K562 (cell line): ENCODE results near the gene TULP1. TPM values are rescaled to one million over a fixed set of nuclear protein-coding genes. Genes with fewer than 3 reads are reported as not detected.

Source experiments
- ATAC-seq: fragments of 200-7000 bp; cut with Tn5 transposase; 3 replicates; pipeline ENCODE4 v1.9.1; 2020; ENCODE audit warnings: moderate library complexity
- BruUV-seq: library from RNA; stranded (reverse); fragments of 400-500 nt; replicated peaks from 2 replicates; lab custom pipeline; 2021; lab: Mats Ljungman, UMichigan
- CTCF ChIA-PET: fragments of 300-600 bp; formaldehyde crosslinking; extraction: SDS; loops from one replicate; lab custom pipeline; 2021; ENCODE audit warnings: low intra/inter-chr PET ratio; lab: Yijun Ruan, JAX
- POLR2A ChIA-PET: fragments of 300-600, 350-650 bp; sonication (Branson Sonifier 250); formaldehyde crosslinking; extraction: SDS; loops from one replicate; lab custom pipeline; 2021; ENCODE audit warnings: antibody characterized with exemption, inconsistent platforms; lab: Yijun Ruan, JAX
- DNase-seq, 4 experiments: peaks; one replicate each; pipeline versions ENCODE4 v3.0.0 to v3.0.0-alpha.2; 2011 to 2018; ENCODE audit warnings: low spot score in 3 of 4, mixed read lengths in 3 of 4; ENCODE audit errors: extremely low read depth in 1 of 4
- FAIRE-seq: peaks from 2 replicates; lab custom pipeline; 2011; peaks lifted over from hg19 to GRCh38; lab: Jason Lieb, UNC
- H2AFZ ChIP-seq: 2 replicates; pipeline ENCODE4 v1.6.0; 2011; ENCODE audit warnings: low read depth, low read length, control low read depth, inconsistent platforms
- H3K27ac ChIP-seq: fragments of 200-600 bp; 3 replicates; pipeline ENCODE4 v1.8.0; 2011; ENCODE audit warnings: low read depth, mild to moderate bottlenecking, control low read depth, inconsistent platforms, low read length, moderate library complexity, mixed read lengths; ENCODE audit errors: extremely low read depth
- H3K27me3 ChIP-seq, 2 experiments: fragments of 300-600 bp in 1 of 2; 2 replicates in 1 of 2; 3 replicates in 1 of 2; pipeline versions ENCODE4 v1.6.0 to v1.8.0; 2011; ENCODE audit warnings: inconsistent platforms in 2 of 2, low read length in 2 of 2, mild to moderate bottlenecking in 1 of 2, mixed read lengths in 1 of 2, moderate library complexity in 1 of 2; ENCODE audit not compliant: control insufficient read depth in 2 of 2, insufficient read depth in 2 of 2
- H3K36me3 ChIP-seq: fragments of 300-600 bp; 3 replicates; pipeline ENCODE4 v1.8.0; 2011; ENCODE audit warnings: mild to moderate bottlenecking, low read length, inconsistent platforms; ENCODE audit not compliant: control insufficient read depth, insufficient read depth
- H3K4me1 ChIP-seq, 2 experiments: fragments of 200-600 bp in 1 of 2; replicated peaks in 1 of 2; 2 replicates in 1 of 2; 3 replicates in 1 of 2; pipeline versions ENCODE4 v1.5.1 to v1.8.0; 2011; ENCODE audit warnings: inconsistent platforms in 2 of 2, low read length in 2 of 2, mild to moderate bottlenecking in 1 of 2, mixed read lengths in 1 of 2, moderate library complexity in 1 of 2; ENCODE audit not compliant: control insufficient read depth in 2 of 2, insufficient read depth in 2 of 2
- H3K4me2 ChIP-seq: 2 replicates; pipeline ENCODE4 v1.6.1; 2011; ENCODE audit warnings: low read length, control low read depth, inconsistent platforms, mixed read lengths; ENCODE audit not compliant: insufficient read depth
- H3K4me3 ChIP-seq: fragments of 200-600 bp; sonication (generic), shearing (Covaris generic); 2 replicates; pipeline ENCODE4 v1.5.1; 2016; ENCODE audit warnings: control low read depth, inconsistent platforms
- H3K79me2 ChIP-seq: fragments of 200-600 bp; 3 replicates; pipeline ENCODE4 v1.8.0; 2011; ENCODE audit warnings: low read length, inconsistent platforms; ENCODE audit not compliant: control insufficient read depth, insufficient read depth
- H3K9ac ChIP-seq, 2 experiments: 2 replicates each; pipeline versions ENCODE4 v1.6.0 to v1.6.1; 2011; ENCODE audit warnings: low read depth in 2 of 2, low read length in 2 of 2, control low read depth in 1 of 2, inconsistent platforms in 1 of 2, mild to moderate bottlenecking in 1 of 2, mixed read lengths in 1 of 2; ENCODE audit not compliant: insufficient read depth in 1 of 2
- H3K9me1 ChIP-seq: one replicate; pipeline ENCODE4 v1.6.0; 2011; ENCODE audit warnings: inconsistent platforms, mild to moderate bottlenecking, low read length, moderate library complexity; ENCODE audit not compliant: control insufficient read depth, insufficient read depth
- H3K9me3 ChIP-seq: replicated peaks from 2 replicates; pipeline ENCODE4 v1.5.1; 2011; ENCODE audit warnings: low read depth, low read length, inconsistent platforms; ENCODE audit not compliant: control insufficient read depth, insufficient read depth
- H4K20me1 ChIP-seq: replicated peaks from 2 replicates; pipeline ENCODE4 v1.6.1; 2011; ENCODE audit warnings: low read length, inconsistent platforms, mixed read lengths; ENCODE audit not compliant: control insufficient read depth, insufficient read depth
- ATF1 ChIP-seq, 2 experiments: fragments of 450-650 bp in 1 of 2; IDR thresholded peaks; 2 replicates each; pipeline ENCODE4 v1.6.1; 2016; ENCODE audit warnings: missing compliant biosample characterization in 1 of 2, missing genetic modification characterization in 1 of 2
- CBX2 ChIP-seq: fragments of 200-600 bp; sonication (generic); IDR thresholded peaks from one replicate; pipeline ENCODE4 v1.6.1; 2012; ENCODE audit warnings: mild to moderate bottlenecking, low read length, inconsistent platforms; ENCODE audit not compliant: insufficient read depth, poor library complexity, severe bottlenecking
- CREB1 ChIP-seq, 2 experiments: sonication (generic) in 1 of 2; formaldehyde crosslinking in 1 of 2; IDR thresholded peaks; 2 replicates each; pipeline versions ENCODE4 v1.6.1 to v1.8.0; 2012 to 2022; ENCODE audit warnings: inconsistent platforms in 1 of 2, mild to moderate bottlenecking in 1 of 2, missing genetic modification reagents in 1 of 2, moderate library complexity in 1 of 2
- CREM ChIP-seq: IDR thresholded peaks from 2 replicates; pipeline ENCODE4 v1.6.1; 2014; ENCODE audit warnings: antibody characterized with exemption, low read depth
- MIER1 ChIP-seq: fragments of 450-650 bp; IDR thresholded peaks from 2 replicates; pipeline ENCODE4 v1.6.1; 2016; ENCODE audit warnings: antibody characterized with exemption, mild to moderate bottlenecking, low read depth
- PHF20 ChIP-seq: fragments of 450-650 bp; IDR thresholded peaks from 2 replicates; pipeline ENCODE4 v1.6.1; 2018; ENCODE audit not compliant: partially characterized antibody
- POLR2B ChIP-seq: fragments of 450-650 bp; IDR thresholded peaks from 2 replicates; pipeline ENCODE4 v1.6.1; 2018; ENCODE audit warnings: low read depth; ENCODE audit not compliant: partially characterized antibody
- PRMT5 ChIP-seq: sonication (generic); formaldehyde crosslinking; IDR thresholded peaks from 2 replicates; pipeline ENCODE4 v1.5.0; 2020; ENCODE audit warnings: missing genetic modification reagents
- TFAP4 ChIP-seq: sonication (generic); formaldehyde crosslinking; IDR thresholded peaks from 2 replicates; pipeline ENCODE4 v1.8.0; 2022; ENCODE audit warnings: missing genetic modification reagents, mild to moderate bottlenecking, moderate library complexity, borderline replicate concordance
- ZBTB9 ChIP-seq: fragments of 450-650 bp; formaldehyde crosslinking; IDR thresholded peaks from 2 replicates; pipeline ENCODE4 v1.4.0; 2020; ENCODE audit warnings: mild to moderate bottlenecking, moderate library complexity
- ZNF232 ChIP-seq: sonication (generic); formaldehyde crosslinking; IDR thresholded peaks from 2 replicates; pipeline ENCODE4 v1.8.0; 2022; ENCODE audit warnings: mild to moderate bottlenecking, missing genetic modification reagents
- ZNF253 ChIP-seq: fragments of 250-450 bp; sonication (Bioruptor Pico); conservative IDR thresholded peaks from 2 replicates; pipeline ENCODE4 v1.6.1; 2021; ENCODE audit warnings: mild to moderate bottlenecking
- WGBS: fragments of 100-300 bp; shearing (Covaris generic); methylation state at CpG from one replicate; pipeline ENCODE4 v1.1.6; 2016; ENCODE audit warnings: low coverage, mixed read lengths; ENCODE audit not compliant: insufficient coverage; ENCODE audit errors: missing lambda C conversion rate; 5-methylcytosine and 5-hydroxymethylcytosine counted together
- in situ Hi-C: fragments of 300-500 bp; cut with MboI; formaldehyde crosslinking; loops from 4 replicates; pipeline ENCODE4 v1.15.0; 2018; ENCODE audit warnings: inconsistent platforms, mixed read lengths
- intact Hi-C: fragments of 100-400 bp; cut with micrococcal nuclease; formaldehyde crosslinking; loops from 2 replicates; pipeline ENCODE4 v1.14.2; 2022
- polyA plus RNA-seq, 8 experiments: library from polyadenylated mRNA; depleted of rRNA in 4 of 8; stranded (reverse) in 5 of 8; unstranded in 3 of 8; fragments of >200 nt; fragmentation: Nextera tagmentation in 2 of 8; fragmentation: Illumina TruSeq in 1 of 8; extraction: Ambion mirVana in 2 of 8; extraction: Trizol in 1 of 8; gene quantifications; 2 replicates each; pipeline versions ENCODE4 v1.2.1 to v1.2.3, GENCODE V29; 2011 to 2014; ENCODE audit warnings: inconsistent platforms in 1 of 8, missing spikeins in 1 of 8
- total RNA-seq, 7 experiments: library from RNA; depleted of rRNA in 6 of 7; stranded (reverse); fragments of >200 nt in 6 of 7; fragmentation: Illumina TruSeq in 2 of 7; extraction: Trizol in 2 of 7; gene quantifications; 2 replicates each; pipeline versions ENCODE4 v1.2.1 to v1.2.3, GENCODE V29; 2011 to 2021; ENCODE audit warnings: low replicate concordance in 1 of 7

Gene TULP1
- total and polyA plus RNA-seq, 9 of the 15 experiments (the other 6 are each of a cell fraction or from before 2014, with no cell fraction given) = 0.06 to 0.17 (median 0.09) TPM; not detected in 6

DNA sequence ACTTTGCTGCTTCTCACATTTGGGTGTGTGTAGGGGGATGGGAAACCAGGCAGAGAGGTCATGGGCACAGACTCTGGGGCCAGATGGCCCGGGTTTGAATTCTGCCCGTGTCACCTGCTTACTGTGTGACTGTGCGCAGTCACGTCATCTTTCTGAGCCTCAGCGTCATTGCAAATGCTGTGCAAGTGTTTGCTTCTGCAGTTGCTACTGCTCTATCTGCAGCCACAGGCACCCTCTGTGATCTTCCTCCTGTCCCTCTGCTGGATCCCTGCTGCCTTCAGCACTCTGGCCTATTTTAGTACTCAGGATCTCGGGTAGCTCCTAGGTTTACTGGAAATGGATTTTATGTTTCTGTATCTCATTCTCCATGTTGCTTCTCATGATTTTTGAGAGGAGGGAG, 40.6 kb upstream of the TULP1 start (continued):
- TF ChIP-seq CREB1 (IDR thresholded peaks at IDR 0.05) = peak; percentile 92
- peak; percentile 58; the same call in 1 of the 2 replicates for TF ChIP-seq CREB1 (CRISPR knock-in tag; IDR thresholded peaks at IDR 0.05)
- no peak for TF ChIP-seq MIER1
- TF ChIP-seq CREM = peak; percentile 91
- no peak for TF ChIP-seq ZBTB9 (CRISPR knock-in tag)
- peak; percentile 22 for TF ChIP-seq PHF20
- TF ChIP-seq ATF1 (CRISPR knock-in tag; IDR thresholded peaks at IDR 0.05) = peak; percentile 29; the same call in 1 of the 2 replicates
- TF ChIP-seq ATF1 (tag; IDR thresholded peaks at IDR 0.05) = peak; percentile 83
- TF ChIP-seq POLR2B = no peak

DNA sequence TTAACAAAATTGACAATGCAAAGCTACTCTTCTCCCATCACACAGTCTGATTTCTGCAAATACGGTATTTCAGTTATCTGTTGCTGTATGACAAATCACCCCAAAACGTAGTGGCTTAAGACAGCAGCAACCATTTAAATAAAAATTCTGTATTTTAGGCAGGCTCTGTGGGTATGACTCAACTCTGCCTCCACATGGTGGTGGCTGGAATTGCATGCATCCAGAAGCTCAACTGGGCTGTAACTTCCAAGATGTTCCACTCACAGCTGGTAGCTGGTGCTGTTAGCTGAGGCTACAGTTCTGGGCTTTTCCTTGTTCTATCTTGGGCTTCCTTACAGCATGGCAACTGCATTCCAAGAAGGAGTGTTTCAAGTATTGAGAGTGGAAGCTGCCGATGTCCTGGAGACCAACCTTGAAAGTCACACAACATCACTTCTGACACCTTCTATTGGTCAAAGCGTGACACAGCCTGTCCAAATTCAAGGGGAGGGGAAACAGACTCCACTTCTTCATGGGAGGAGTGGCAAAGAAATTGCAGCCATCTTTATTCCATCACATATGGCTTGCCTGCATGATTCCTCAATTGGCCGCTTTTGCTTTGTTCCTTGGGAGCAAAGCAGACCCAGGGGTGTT, 39.7 kb upstream of the TULP1 start:
- Histone ChIP-seq H3K4me2 (no peak overlapping the region), H3K36me3 (no peaks in the 10 kb centered on the region), H3K9me3 (peaks cover 6% of the 10 kb centered on the region), H4K20me1 (no peaks in the 10 kb centered on the region), H3K79me2 (no peaks in the 10 kb centered on the region), H3K27me3 (peaks cover 5 to 26% of the 10 kb centered on the region in 2 experiments; a peak in 4 of 5 replicates), H3K9me1 (no peaks in the 10 kb centered on the region), H3K4me1 (no peaks in the 10 kb centered on the region; a peak in 1 of 5 replicates), H3K4me3 (no peak overlapping the region), H2AFZ (no peak overlapping the region), H3K9ac (no peak overlapping the region), H3K27ac (no peak overlapping the region)
- BruUV-seq = no TSS peak
- intact Hi-C loops (loop anchor here (1.0 to 10.0 kb wide), 2 partner anchors 30 to 258 kb away; partner anchors contain the start of gene DEF6), in situ Hi-C loops (no loop called here)
- ChIA-PET CTCF (interaction anchor here (1.1 kb wide), 2 partner anchors 30 to 255 kb away, joined by 3 read pairs; partner anchors contain the start of gene DEF6), POLR2A (interaction anchor here (0.6 to 1.7 kb wide), 8 partner anchors 9 to 436 kb away, joined by 3 to 6 read pairs (median 4); no protein-coding TSS in a partner anchor)
- DNase-seq (peak; percentile 52 to 83 (median 78)), ATAC-seq (peak; percentile 80), FAIRE-seq (peak; percentile 84)
- WGBS = 31% methylated on average over 5 of the region's 5 CpGs
- TF ChIP-seq PRMT5 (CRISPR knock-in tag) (no peak), ZNF232 (CRISPR knock-in tag) (no peak), CBX2 (no peak), ZNF253 (no peak), TFAP4 (CRISPR knock-in tag) (peak; percentile 14; the same call in 1 of the 2 replicates)
